Nephron (organoid): ENCODE measurements around the gene ALPK3.
A peak's percentile ranks its signal among the peaks of the same experiment; 100 is the strongest.

Source experiments
- H3K27ac Mint-ChIP-seq, 3 experiments: 2 replicates each; pipeline ENCODE4 v1.8.0; 2020; ENCODE audit warnings: mixed read lengths in 3 of 3, mild to moderate bottlenecking in 2 of 3, moderate library complexity in 1 of 3
- H3K27me3 Mint-ChIP-seq: 2 replicates; pipeline ENCODE4 v1.8.0; 2021; ENCODE audit warnings: low read depth, mild to moderate bottlenecking, moderate library complexity, mixed read lengths
- H3K36me3 Mint-ChIP-seq: 2 replicates; pipeline ENCODE4 v1.8.0; 2020; ENCODE audit warnings: low read depth, mixed read lengths
- H3K4me1 Mint-ChIP-seq: 2 replicates; pipeline ENCODE4 v1.8.0; 2020; ENCODE audit warnings: mixed read lengths
- H3K4me3 Mint-ChIP-seq, 3 experiments: 2 replicates each; pipeline ENCODE4 v1.8.0; 2020; ENCODE audit warnings: mild to moderate bottlenecking in 3 of 3, mixed read lengths in 3 of 3, moderate library complexity in 2 of 3
- H3K9me3 Mint-ChIP-seq: 2 replicates; pipeline ENCODE4 v1.8.0; 2020; ENCODE audit warnings: mixed read lengths
- CTCF ChIP-seq, 3 experiments: fragments of 200-600 bp; sonication (generic); IDR thresholded peaks; one replicate each; pipeline ENCODE4 v1.5.0; 2021; ENCODE audit warnings: antibody characterized with exemption in 3 of 3; ENCODE audit not compliant: unreplicated experiment in 3 of 3

ALPK3 gene

GRCh38 chr15:84823282-84823878 is 6.2 kb downstream of the ALPK3 start:
- Mint-ChIP-seq H3K4me1 (peaks cover 74% of the 10 kb centered on the region), H3K27ac (peak overlapping the region; percentile 68 to 98 (median 97)), H3K9me3 (no peaks in the 10 kb centered on the region), H3K36me3 (no peaks in the 10 kb centered on the region), H3K4me3 (peak overlapping the region in 2 of 3 experiments; percentile 26 to 69), H3K27me3 (no peaks in the 10 kb centered on the region)
- TF ChIP-seq CTCF (IDR thresholded peaks at IDR 0.05; ENCODE audit: unreplicated experiment in 3 of 3): no peak

- Mint-ChIP-seq H3K9me3 (no peaks in the 10 kb centered on the region), H3K36me3 (no peaks in the 10 kb centered on the region), H3K27ac (peak overlapping the region; percentile 15 to 98 (median 97)), H3K27me3 (no peaks in the 10 kb centered on the region), H3K4me3 (peak overlapping the region in 2 of 3 experiments; percentile 51 to 75), H3K4me1 (peaks cover 74% of the 10 kb centered on the region)
- no peak for TF ChIP-seq CTCF (IDR thresholded peaks at IDR 0.05; ENCODE audit: unreplicated experiment in 3 of 3)
Measured at GRCh38 chr15:84824260-84825007, 7.3 kb downstream of the ALPK3 start.

DNA sequence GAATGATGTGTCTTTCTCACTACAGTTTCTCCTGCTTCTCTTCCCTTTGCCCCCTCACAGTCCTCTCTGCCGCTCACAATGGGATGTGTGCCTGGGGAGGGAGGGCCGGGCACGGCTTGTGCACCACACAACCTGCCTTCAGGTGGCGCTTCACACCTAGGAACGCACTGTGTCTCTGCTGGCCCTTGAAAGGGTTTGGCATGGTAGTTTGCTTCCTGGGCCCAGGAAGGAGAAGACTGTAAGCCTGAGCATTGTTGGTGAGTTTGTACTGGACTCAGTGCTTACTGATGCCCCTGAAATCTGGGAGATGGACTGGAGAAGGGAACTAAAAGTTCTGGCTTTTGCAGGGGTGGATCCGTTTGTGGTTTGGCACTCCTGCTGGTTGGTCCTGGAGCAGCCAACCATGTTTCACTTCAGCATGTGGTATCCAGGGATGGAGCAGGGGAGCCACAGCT is 9.2 kb downstream of the ALPK3 start:
- H3K4me1 Mint-ChIP-seq: peaks cover 79% of the 10 kb centered on the region
- TF ChIP-seq CTCF (IDR thresholded peaks at IDR 0.05; ENCODE audit: unreplicated experiment in 3 of 3): peak in 1 of 3 experiments; percentile 12
- H3K9me3 Mint-ChIP-seq: no peaks in the 10 kb centered on the region
- no peak overlapping the region for H3K4me3 Mint-ChIP-seq
- no peaks in the 10 kb centered on the region for H3K27me3 Mint-ChIP-seq
- peak overlapping the region in 1 of 3 experiments; percentile 81 for H3K27ac Mint-ChIP-seq
- no peaks in the 10 kb centered on the region for H3K36me3 Mint-ChIP-seq

GRCh38 chr15:84827246-84827645 is 10.1 kb downstream of the ALPK3 start:
- Mint-ChIP-seq H3K36me3 (no peaks in the 10 kb centered on the region), H3K9me3 (no peaks in the 10 kb centered on the region), H3K27ac (peak overlapping the region in 1 of 3 experiments; percentile 97), H3K4me3 (no peak overlapping the region), H3K4me1 (peaks cover 79% of the 10 kb centered on the region), H3K27me3 (no peaks in the 10 kb centered on the region)
- TF ChIP-seq CTCF (IDR thresholded peaks at IDR 0.05; ENCODE audit: unreplicated experiment in 3 of 3): no peak

DNA sequence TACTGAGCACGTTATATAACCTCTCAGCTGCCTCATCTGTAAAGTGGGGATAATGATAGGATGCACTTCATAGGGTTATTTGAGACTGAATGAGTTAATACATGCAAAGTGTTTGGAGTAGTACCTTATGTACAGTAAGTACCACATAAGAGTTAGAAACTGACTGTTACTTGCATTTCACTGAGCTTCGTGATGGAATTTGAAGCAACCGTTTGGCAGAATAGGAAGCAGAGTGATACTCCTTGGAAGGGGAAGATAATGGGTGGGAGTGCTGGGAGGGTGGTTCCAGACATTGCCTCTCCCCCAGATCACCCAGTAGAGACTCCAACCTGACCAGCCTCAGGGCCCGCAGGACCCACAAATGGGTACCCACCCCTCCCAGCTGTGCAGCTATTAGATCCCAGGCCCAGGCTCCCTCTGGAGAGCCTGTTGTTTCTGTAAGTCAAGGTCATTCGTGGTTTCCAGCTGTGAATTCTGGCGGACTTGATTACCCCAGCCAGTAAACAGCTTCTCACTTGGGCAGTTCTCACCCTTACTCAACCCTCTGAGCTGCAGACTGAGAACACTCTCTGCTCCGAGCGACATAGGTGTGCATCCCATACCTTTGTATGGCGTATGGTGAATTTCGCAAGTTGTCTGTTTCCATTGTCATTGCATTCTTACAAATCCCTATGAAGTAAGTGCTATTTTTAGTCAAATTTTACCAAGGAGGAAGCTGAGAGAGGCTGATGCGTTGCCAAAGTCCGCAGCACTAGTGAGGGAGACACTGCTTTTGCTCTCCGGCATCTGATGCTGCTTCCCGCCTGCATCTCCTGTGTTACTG is 11.1 kb downstream of the ALPK3 start:
- Mint-ChIP-seq H3K27ac (peak overlapping the region in 2 of 3 experiments; percentile 83 to 97), H3K36me3 (no peaks in the 10 kb centered on the region), H3K4me1 (peaks cover 79% of the 10 kb centered on the region), H3K4me3 (no peak overlapping the region), H3K27me3 (no peaks in the 10 kb centered on the region), H3K9me3 (no peaks in the 10 kb centered on the region)
- no peak for TF ChIP-seq CTCF (IDR thresholded peaks at IDR 0.05; ENCODE audit: unreplicated experiment in 3 of 3)
